GM15510 (cell line): ENCODE data around the gene CDH23.

Source experiments
- POLR2A ChIP-seq: IDR thresholded peaks from 3 replicates; pipeline ENCODE4 v1.6.1; 2011; ENCODE audit warnings: borderline replicate concordance; ENCODE audit not compliant: insufficient read length; ENCODE audit errors: extremely low read depth

Gene CDH23

GRCh38 chr10:71618176-71618575, 221.5 kb downstream of the CDH23 start:
- TF ChIP-seq POLR2A = no peak

DNA sequence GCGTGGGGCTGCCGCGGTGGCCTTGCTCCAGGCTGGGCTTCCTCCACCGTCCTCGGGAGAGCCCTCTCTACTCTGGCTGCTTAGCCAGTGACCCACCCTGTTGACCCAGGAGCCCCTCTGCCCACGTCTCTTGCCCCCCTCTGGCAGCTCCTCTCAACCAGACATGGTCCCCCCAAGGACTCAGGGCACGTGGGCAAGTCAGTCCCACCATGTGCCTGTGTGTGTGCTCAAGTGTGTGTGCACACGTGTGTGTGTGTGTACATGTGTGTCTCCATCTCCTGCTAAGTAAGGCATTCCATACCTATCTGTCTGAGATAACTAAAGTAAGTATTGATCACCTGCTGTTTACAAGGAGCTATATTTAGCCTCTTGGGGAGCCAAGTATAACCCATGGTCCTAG, 221.9 kb downstream of the CDH23 start:
- TF ChIP-seq POLR2A = no peak

DNA sequence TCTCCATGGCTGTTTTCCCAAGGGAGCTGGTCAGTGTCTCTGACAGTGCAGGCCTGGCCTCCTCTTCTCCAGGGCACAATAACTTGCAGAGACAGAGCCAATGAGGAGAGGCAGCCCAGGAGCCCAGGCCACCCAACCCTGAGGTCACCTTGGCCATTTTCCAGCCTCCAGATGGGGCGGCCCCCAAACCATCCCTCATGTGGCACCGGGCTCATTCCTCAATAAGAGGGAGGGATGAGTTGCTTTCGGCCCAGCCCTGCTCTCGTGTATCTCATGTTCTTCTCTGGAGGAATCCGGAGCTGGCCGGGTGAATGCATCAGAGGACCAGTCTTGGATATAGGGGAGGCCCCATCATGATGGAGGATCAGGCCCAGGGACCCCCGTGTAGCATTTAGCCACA, 223.9 kb downstream of the CDH23 start:
- TF ChIP-seq POLR2A = no peak

DNA sequence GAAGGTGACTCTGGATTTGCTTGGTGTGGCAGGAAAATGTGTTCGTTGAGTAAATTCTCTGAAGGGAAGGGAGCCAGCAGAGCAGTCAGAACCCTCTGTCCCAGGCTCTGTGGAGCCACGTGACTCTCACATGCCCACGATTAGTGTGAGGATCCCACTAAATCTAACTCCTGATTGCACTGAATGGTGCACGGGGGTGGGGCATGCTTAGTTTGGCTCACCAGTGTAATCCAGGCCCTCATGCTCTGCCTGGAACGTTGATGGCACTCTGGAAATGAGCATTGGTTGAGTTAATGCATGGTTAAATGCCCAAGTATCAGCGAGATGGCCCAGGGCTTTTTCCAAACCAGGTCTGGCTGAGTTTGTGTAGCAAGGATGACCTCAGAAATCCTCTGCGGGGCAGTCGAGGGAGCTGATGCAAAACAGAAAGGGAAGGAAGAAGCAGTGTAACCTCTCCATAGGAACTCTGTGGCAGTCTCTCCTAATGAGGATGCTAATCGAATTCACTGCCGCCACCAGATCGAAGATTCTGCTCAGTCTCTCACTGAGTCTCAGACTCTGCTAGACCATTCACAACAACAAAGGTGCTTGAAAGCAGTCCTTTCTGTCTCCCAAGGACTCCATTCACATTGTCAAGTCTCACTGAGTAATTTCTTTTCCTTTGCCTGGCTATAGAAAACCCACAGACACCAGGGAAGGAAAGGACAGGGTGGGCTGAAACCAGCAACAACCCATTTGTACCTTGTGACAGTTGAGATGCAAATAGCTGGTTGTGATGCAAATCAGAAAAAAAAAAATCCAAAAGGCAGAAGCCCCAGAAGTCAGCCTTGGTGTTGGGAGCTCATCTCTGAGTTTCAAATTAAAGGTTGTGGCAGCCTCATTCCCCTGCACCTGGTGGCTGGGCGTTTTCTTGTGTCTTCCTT, 224.8 kb downstream of the CDH23 start:
- no peak for TF ChIP-seq POLR2A

DNA sequence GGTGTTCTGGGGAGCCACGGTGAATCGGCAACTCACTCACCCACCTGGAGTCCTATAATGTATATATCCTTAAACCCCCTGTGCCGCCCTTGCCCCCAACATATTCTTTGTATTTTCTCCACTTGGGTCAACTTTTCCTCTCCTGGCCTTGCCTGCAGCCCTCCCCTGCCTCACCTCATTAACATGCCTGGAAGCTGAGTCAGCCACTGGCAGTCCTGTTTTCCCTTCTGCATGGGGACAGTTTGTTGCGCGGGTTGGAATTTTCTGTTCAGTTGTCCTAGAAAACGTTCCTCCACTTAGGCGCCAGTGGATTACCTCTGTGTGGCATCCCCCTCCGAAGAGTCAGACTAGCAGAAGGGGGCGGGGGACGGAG, 225.4 kb downstream of the CDH23 start:
- TF ChIP-seq POLR2A = no peak

- TF ChIP-seq POLR2A = no peak
Measured at GRCh38 chr10:71622616-71623015, 225.9 kb downstream of the CDH23 start.

DNA sequence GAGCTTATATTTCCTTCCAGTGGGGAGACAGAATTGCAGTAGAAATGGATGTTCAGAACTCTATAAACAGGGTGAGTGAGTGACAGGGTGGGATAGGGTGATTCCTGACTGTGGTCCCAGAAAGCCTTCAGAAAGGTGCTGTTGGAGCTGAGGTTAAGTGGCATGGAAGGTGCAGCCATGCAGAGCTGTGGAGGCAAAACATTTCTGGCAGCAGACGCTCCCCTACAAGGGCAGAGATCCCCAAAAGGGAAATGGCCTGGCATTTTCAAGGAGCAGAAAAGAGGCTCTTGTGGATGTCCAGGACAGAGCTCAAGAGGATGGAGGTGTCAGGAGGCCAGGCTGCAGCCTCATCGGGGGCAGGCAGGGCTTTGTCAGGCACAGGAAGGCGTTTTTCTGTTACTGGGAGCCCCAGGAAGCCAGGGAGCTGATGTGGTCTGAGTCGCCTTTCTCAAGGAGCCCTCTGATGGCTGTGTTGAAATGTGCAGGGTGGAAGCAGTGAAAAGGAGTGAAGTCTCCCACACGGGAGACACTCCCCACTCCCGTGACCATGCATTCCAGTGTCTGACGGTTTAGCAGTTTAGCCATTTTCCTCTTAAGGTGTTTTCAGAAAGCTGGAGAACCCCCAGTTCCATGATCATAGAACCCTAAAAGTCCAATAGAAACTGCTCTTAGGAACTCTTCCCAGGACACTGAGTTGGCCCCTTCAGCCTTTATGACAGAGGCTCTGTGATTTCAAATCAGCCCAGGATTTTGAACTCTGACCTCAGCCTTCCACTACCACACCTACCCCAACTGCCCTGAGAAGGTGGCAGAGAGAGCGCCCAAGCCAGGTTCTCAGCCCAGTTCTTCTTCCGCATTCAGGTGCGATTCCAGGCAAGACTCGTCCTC, 226.6 kb downstream of the CDH23 start:
- TF ChIP-seq POLR2A = no peak

- TF ChIP-seq POLR2A = no peak
Measured at GRCh38 chr10:71623986-71624291, 227.2 kb downstream of the CDH23 start.

DNA sequence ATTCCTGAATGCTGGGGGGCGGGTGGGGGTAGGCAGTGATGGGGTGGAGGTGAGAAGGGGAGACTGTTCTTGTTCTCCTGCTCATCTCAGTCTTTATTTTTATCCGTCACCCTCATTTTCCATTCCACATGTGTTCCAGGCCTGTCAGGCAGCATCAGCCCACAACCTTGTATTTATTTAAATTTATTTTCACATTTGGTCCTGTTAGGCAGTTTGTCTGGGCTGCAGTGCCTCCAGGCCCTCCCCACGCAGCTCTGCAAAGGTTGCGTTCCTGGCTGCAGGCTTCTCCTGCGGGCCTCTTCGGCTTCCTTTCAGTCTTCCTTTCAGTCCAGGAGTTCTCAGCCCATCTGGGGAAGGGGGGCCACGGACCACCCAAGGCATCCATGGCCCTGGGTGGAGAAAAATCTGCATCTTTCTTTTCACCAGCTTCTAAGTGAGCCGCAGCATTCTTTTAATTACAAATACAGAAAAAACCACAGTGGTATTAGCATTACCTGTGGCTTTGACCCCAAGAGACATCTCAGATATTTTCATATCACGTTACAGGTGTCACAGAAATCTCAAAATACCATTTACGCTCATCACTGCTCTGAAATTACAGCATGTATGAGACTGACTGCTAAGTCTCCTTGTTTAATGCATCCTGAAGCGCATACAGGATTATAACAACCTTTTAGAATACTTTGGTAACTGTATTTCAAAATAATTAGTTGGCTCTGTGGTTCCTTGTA, 228.9 kb downstream of the CDH23 start:
- TF ChIP-seq POLR2A = no peak

DNA sequence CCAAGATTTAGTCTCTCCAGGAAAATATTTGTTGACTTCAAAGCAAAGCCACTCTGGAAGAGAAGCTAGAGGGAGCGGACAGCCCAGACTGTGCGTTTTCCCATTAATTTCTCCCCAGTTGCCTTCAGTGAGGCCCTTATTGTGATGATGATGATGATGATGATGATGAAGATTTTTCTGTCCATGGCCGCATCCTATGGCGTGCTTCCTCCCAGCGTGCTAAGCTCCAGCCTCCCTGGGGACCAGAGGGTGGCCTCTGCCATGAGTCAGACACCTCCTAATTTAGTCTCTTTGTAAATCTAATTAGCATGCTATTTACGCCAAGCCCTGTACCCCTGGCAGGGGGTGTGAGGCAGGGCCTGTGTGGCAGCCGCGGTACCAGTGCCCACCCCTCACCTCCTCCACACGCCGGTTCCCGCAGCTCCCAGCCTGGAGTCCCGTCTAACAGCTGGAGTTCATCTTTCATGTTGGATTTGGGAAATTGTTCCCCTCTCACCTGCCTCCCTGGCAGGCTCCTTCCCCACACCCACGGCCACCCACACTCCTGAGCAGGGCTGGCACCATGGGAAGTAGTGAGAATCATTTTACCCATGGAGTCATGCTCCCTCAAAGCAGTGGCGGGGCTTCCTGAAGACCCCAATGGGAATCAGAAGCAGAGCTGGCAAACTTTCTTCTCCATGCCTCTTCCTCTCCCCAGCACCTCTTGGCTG, 230.7 kb downstream of the CDH23 start:
- TF ChIP-seq POLR2A = no peak

DNA sequence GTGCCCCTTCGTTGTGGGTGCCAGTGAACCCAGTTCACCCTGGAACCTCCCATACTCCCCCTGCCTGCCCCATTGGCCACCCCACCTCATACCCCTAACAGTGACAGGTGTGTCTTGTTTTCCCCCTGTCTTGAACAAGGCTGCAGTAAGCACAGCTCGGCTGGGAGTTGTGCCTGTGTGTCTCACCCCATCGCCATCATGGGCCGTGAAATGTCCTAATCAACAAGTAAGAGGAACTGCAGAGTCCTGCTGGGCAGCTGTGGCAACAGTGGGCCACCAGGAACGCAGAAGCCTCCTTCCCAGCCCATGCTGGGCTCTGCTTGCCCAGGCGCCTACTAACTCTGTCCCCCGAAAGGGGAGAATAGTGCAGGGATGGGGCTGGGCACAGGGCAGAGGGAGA, 231.2 kb downstream of the CDH23 start:
- TF ChIP-seq POLR2A = no peak

DNA sequence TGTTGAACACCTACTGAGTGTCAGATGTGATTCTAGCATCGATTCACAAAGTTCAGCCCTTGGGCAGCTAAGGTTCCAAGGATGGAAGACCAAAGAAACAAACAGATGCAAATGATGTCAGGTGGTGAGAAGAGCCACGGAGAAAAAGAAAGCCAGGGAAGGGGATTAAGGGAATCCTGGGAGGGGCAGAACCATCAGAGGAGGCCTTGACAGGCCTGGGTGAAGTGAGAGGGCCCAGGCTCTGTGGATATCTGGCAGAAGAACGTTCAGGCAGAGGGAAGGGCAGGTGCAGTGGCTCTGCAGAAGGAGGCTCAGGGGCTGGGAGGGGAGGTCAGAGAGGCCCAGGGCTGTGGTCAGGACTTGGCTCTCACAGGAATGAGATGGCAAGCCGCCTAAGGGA, 232.4 kb downstream of the CDH23 start:
- no peak for TF ChIP-seq POLR2A

DNA sequence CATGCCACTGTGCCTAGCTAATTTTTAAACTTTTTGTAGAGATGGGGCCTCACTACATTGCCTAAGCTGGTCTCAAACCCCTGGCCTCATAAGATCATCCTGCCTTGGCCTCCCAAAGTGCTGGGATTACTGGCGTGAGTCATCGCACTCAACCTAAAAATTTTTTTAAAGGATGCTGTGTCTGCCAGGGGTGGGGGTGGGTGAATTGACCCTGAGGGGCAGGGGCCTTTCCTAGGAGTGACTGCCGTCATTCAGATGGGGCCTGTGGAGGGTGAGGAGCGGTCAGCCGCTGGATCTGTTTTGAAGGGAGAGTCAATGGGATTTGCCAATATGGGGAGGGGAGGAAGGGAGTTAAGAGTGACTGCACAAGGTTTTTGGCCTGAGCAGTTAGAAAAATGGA, 233.4 kb downstream of the CDH23 start:
- TF ChIP-seq POLR2A = no peak
